ENCODE measurements around the gene MARCHF4. TPM values are rescaled to one million over a fixed set of nuclear protein-coding genes. Genes with fewer than 3 reads are reported as not detected.

MARCHF4 gene
- total and polyA plus RNA-seq, 2 of the 8 experiments (the other 6 are each of a cell fraction or from before 2014, with no cell fraction given): 1.9 to 2.9 TPM

- Histone ChIP-seq H2BK12ac (ENCODE audit: low read depth, low read length) (no peak overlapping the region), H4K20me1 (replicated peaks in 1 of 2; ENCODE audit: control insufficient read depth in 1 of 2, insufficient read depth in 2 of 2, low read length in 2 of 2) (no peaks in the 10 kb centered on the region), H4K5ac (ENCODE audit: insufficient read length, low read depth, low read length) (no peak overlapping the region), H3K36me3 (ENCODE audit: control insufficient read depth in 2 of 4, insufficient read depth in 4 of 4, low read length in 3 of 4) (peaks cover 0 to 5% (median 1%) of the 10 kb centered on the region in 4 experiments; a peak in 2 of 8 replicates), H2BK120ac (replicated peaks; ENCODE audit: low read depth, low read length) (no peak overlapping the region), H3K9ac (replicated peaks in 1 of 4; ENCODE audit: extremely low read depth in 1 of 4, low read depth in 3 of 4, low read length in 3 of 4) (no peak overlapping the region), H3K18ac (ENCODE audit: extremely low read depth, low read length) (no peak overlapping the region), H4K91ac (replicated peaks; ENCODE audit: insufficient read length, low read length) (no peak overlapping the region), H3K9me3 (ENCODE audit: insufficient read depth in 2 of 2, low read depth in 1 of 2, low read length in 1 of 2) (no peaks in the 10 kb centered on the region), H4K8ac (ENCODE audit: extremely low read depth, insufficient read depth, low read length) (no peak overlapping the region; the same call in 1 of the 2 replicates), H3K4me1 (replicated peaks in 1 of 4; ENCODE audit: control insufficient read depth in 3 of 4, insufficient read depth in 4 of 4, low read length in 3 of 4) (peaks cover 0 to 3% (median 0%) of the 10 kb centered on the region in 4 experiments; a peak in 1 of 7 replicates), H3K4ac (replicated peaks; ENCODE audit: insufficient read length, low read depth, low read length) (no peak overlapping the region), H3K27me3 (replicated peaks in 1 of 4; ENCODE audit: control insufficient read depth in 3 of 4, extremely low read depth in 1 of 4, insufficient read depth in 3 of 4, low read length in 3 of 4) (no peaks in the 10 kb centered on the region), H2BK20ac (ENCODE audit: low read length) (no peak overlapping the region), H3K23ac (ENCODE audit: insufficient read length) (no peak overlapping the region), H3K4me2 (ENCODE audit: insufficient read depth in 1 of 2, low read depth in 2 of 2, low read length in 2 of 2) (no peak overlapping the region), H2BK5ac (ENCODE audit: low read depth, low read length) (no peak overlapping the region), H3K79me1 (ENCODE audit: low read depth, low read length) (no peaks in the 10 kb centered on the region; the same call in 1 of the 2 replicates), H3K23me2 (ENCODE audit: low read depth, low read length) (peaks cover 2% of the 10 kb centered on the region; the same call in 1 of the 2 replicates), H2AFZ (ENCODE audit: low read length) (no peak overlapping the region), H2AK5ac (ENCODE audit: low read depth, low read length) (no peak overlapping the region), H3K14ac (ENCODE audit: insufficient read length) (no peak overlapping the region), H3K79me2 (ENCODE audit: control insufficient read depth in 1 of 2, insufficient read depth in 2 of 2, low read length in 2 of 2) (no peaks in the 10 kb centered on the region), H3K4me3 (ENCODE audit: extremely low read depth in 1 of 4, insufficient read depth in 2 of 4, low read depth in 3 of 4, low read length in 4 of 4) (no peak overlapping the region), H2BK15ac (ENCODE audit: low read length) (no peak overlapping the region), H3K27ac (ENCODE audit: low read depth, low read length) (no peak overlapping the region), H3K56ac (replicated peaks; ENCODE audit: insufficient read length, low read depth, low read length) (no peak overlapping the region)
- ChIA-PET CTCF (ENCODE audit: partially characterized antibody) (interaction anchor here (1.1 to 7.5 kb wide), 3 partner anchors 11 to 192 kb away, joined by 3 to 69 read pairs (median 7); no protein-coding TSS in a partner anchor), POLR2A (ENCODE audit: partially characterized antibody) (interaction anchor here (1.0 to 1.3 kb wide), 2 partner anchors 11 to 65 kb away, joined by 3 read pairs; no protein-coding TSS in a partner anchor)
- DNase-seq (ENCODE audit: low read depth in 1 of 2, low spot score in 2 of 2): no peak
- FAIRE-seq: no peak
- WGBS, 2 experiments (ENCODE audit: extremely low coverage in 1 of 2, insufficient coverage in 1 of 2, insufficient read length in 1 of 2, insufficient replicate concordance in 2 of 2, low coverage in 1 of 2, low lambda C conversion rate in 2 of 2, missing lambda C conversion rate in 1 of 2): 86% methylated on average over 3 of the region's 3 CpGs; no CpG with 5 or more reads in 1 of the 2 experiments
- no peak for TF ChIP-seq CBX8 (IDR thresholded peaks at IDR 0.05; ENCODE audit: borderline replicate concordance, low read depth, low read length)
- no peak for TF ChIP-seq TEAD4 (IDR thresholded peaks at IDR 0.05; ENCODE audit: low read depth, low read length)
- TF ChIP-seq KDM5A (IDR thresholded peaks at IDR 0.05; ENCODE audit: low read length): no peak
- TF ChIP-seq SUZ12 (IDR thresholded peaks at IDR 0.05; ENCODE audit: low read length): no peak
- no peak for TF ChIP-seq USF2 (IDR thresholded peaks at IDR 0.05; ENCODE audit: low read length)
- TF ChIP-seq ATF2 (IDR thresholded peaks at IDR 0.05; ENCODE audit: low read length): no peak
Measured at GRCh38 chr2:216414772-216415319, 42.6 kb upstream of the MARCHF4 start.

All from H1 (cell line).